CD14-positive monocyte (primary cell): ENCODE measurements around the gene OLFML1. TPM values are rescaled to one million over a fixed set of nuclear protein-coding genes. Genes with fewer than 3 reads are reported as not detected.

ENCODE experiments used
- DNase-seq, 3 donors: peaks; one replicate each; pipeline ENCODE4 v3.0.0-alpha.2; 2011 to 2022
- H2AFZ ChIP-seq: 2 replicates; pipeline ENCODE4 v1.6.0; 2012; ENCODE audit warnings: mild to moderate bottlenecking, low read depth, low read length, inconsistent platforms; ENCODE audit not compliant: insufficient read depth, poor library complexity, severe bottlenecking
- H3K27ac ChIP-seq, 2 donors: 1 replicate in 1 of 2; 2 replicates in 1 of 2; pipeline ENCODE4 v1.5.1; 2012 to 2013; ENCODE audit warnings: low read length in 2 of 2, control low read depth in 1 of 2, inconsistent platforms in 1 of 2, low read depth in 1 of 2, mild to moderate bottlenecking in 1 of 2
- H3K27me3 ChIP-seq, 2 donors: one replicate each; pipeline versions ENCODE4 v1.6.0 to v1.6.1; 2011 to 2013; ENCODE audit warnings: low read length in 2 of 2; ENCODE audit not compliant: control insufficient read depth in 2 of 2, insufficient read depth in 2 of 2
- H3K36me3 ChIP-seq, 2 donors: replicated peaks in 1 of 2; 1 replicate in 1 of 2; 2 replicates in 1 of 2; pipeline versions ENCODE4 v1.5.1 to v1.6.1; 2012 to 2013; ENCODE audit warnings: low read length in 2 of 2, control low read depth in 1 of 2, inconsistent platforms in 1 of 2, mild to moderate bottlenecking in 1 of 2; ENCODE audit not compliant: insufficient read depth in 2 of 2, control insufficient read depth in 1 of 2
- H3K4me1 ChIP-seq, 2 donors: 1 replicate in 1 of 2; 2 replicates in 1 of 2; pipeline versions ENCODE4 v1.5.1 to v1.6.1; 2012 to 2013; ENCODE audit warnings: low read length in 2 of 2, control low read depth in 1 of 2, inconsistent platforms in 1 of 2, mild to moderate bottlenecking in 1 of 2, moderate library complexity in 1 of 2; ENCODE audit not compliant: insufficient read depth in 2 of 2, control insufficient read depth in 1 of 2
- H3K4me2 ChIP-seq: replicated peaks from 2 replicates; pipeline ENCODE3; 2012; ENCODE audit warnings: low read length, moderate library complexity, mild to moderate bottlenecking; ENCODE audit not compliant: poor library complexity, severe bottlenecking; ENCODE audit errors: extremely low read depth
- H3K4me3 ChIP-seq, 3 experiments: fragments of 200-600 bp in 1 of 3; sonication (generic) in 1 of 3; replicated peaks in 1 of 3; 1 replicate in 2 of 3; 2 replicates in 1 of 3; pipeline ENCODE4 v1.5.1; 2011 to 2013; ENCODE audit warnings: low read length in 3 of 3, mild to moderate bottlenecking in 3 of 3, control low read depth in 2 of 3, low read depth in 2 of 3, inconsistent platforms in 1 of 3, moderate library complexity in 1 of 3
- H3K79me2 ChIP-seq: 2 replicates; pipeline ENCODE4 v1.6.0; 2012; ENCODE audit warnings: mild to moderate bottlenecking, control low read depth, inconsistent platforms, low read length, moderate library complexity; ENCODE audit not compliant: insufficient read depth
- H3K9ac ChIP-seq: 2 replicates; pipeline ENCODE4 v1.6.0; 2017; ENCODE audit warnings: low read length, mild to moderate bottlenecking; ENCODE audit not compliant: insufficient read depth, poor library complexity, severe bottlenecking
- H3K9me3 ChIP-seq, 2 donors: replicated peaks in 1 of 2; 1 replicate in 1 of 2; 2 replicates in 1 of 2; pipeline versions ENCODE4 v1.5.1 to v1.6.1; 2012 to 2013; ENCODE audit warnings: low read length in 2 of 2, control low read depth in 1 of 2; ENCODE audit not compliant: control insufficient read depth in 1 of 2, insufficient read depth in 1 of 2
- H4K20me1 ChIP-seq: 2 replicates; pipeline ENCODE4 v1.6.0; 2012; ENCODE audit warnings: mild to moderate bottlenecking, low read length, control low read depth, moderate library complexity; ENCODE audit not compliant: insufficient read depth
- H3K27ac Mint-ChIP-seq, 7 donors: one replicate each; pipeline ENCODE4 v1.8.0; 2020; ENCODE audit warnings: mild to moderate bottlenecking in 7 of 7, mixed read lengths in 7 of 7, moderate library complexity in 6 of 7, inconsistent platforms in 2 of 7
- H3K27me3 Mint-ChIP-seq, 3 donors: one replicate each; pipeline ENCODE4 v1.8.0; 2021 to 2022; ENCODE audit warnings: low read depth in 3 of 3, mild to moderate bottlenecking in 3 of 3, mixed read lengths in 3 of 3, moderate library complexity in 3 of 3, inconsistent platforms in 1 of 3
- H3K36me3 Mint-ChIP-seq, 2 donors: one replicate each; pipeline ENCODE4 v1.8.0; 2020; ENCODE audit warnings: mixed read lengths in 2 of 2, inconsistent platforms in 1 of 2, mild to moderate bottlenecking in 1 of 2
- H3K4me1 Mint-ChIP-seq: one replicate; pipeline ENCODE4 v1.8.0; 2020; ENCODE audit warnings: mild to moderate bottlenecking, mixed read lengths
- H3K4me3 Mint-ChIP-seq, 2 donors: one replicate each; pipeline ENCODE4 v1.8.0; 2020; ENCODE audit warnings: mild to moderate bottlenecking in 2 of 2, mixed read lengths in 2 of 2, moderate library complexity in 1 of 2
- H3K9me3 Mint-ChIP-seq, 7 donors: one replicate each; pipeline ENCODE4 v1.8.0; 2020 to 2022; ENCODE audit warnings: mixed read lengths in 7 of 7, mild to moderate bottlenecking in 6 of 7, moderate library complexity in 6 of 7, inconsistent platforms in 2 of 7
- WGBS: methylation state at CpG from one replicate; pipeline ENCODE4 v1.1.5; 2013; ENCODE audit warnings: missing lambda C conversion rate; ENCODE audit not compliant: insufficient coverage; 5-methylcytosine and 5-hydroxymethylcytosine counted together
- intact Hi-C, 2 donors: fragments of 100-400 bp; cut with micrococcal nuclease; formaldehyde crosslinking; loops; one replicate each; pipeline versions ENCODE4 v1.15.0 to v1.15.1; 2023
- polyA plus RNA-seq, 3 donors: library from polyadenylated mRNA; depleted of rRNA in 1 of 3; unstranded in 2 of 3; stranded (reverse) in 1 of 3; fragments of 300-500 nt in 2 of 3; fragments of >200 nt in 1 of 3; fragmentation: Illumina TruSeq in 2 of 3; gene quantifications; 1 replicate in 2 of 3; 2 replicates in 1 of 3; pipeline ENCODE4 v1.2.3, GENCODE V29; 2012 to 2021
- TF ChIP-seq, protein P1 (sequence below): fragments of 200-600 bp; IDR thresholded peaks from one replicate; pipeline ENCODE4 v1.8.0; 2022; ENCODE audit warnings: antibody characterized with exemption, mild to moderate bottlenecking

Gene OLFML1
- polyA plus RNA-seq, 3 donors, result 0.11 to 0.17 TPM; not detected in 1

DNA sequence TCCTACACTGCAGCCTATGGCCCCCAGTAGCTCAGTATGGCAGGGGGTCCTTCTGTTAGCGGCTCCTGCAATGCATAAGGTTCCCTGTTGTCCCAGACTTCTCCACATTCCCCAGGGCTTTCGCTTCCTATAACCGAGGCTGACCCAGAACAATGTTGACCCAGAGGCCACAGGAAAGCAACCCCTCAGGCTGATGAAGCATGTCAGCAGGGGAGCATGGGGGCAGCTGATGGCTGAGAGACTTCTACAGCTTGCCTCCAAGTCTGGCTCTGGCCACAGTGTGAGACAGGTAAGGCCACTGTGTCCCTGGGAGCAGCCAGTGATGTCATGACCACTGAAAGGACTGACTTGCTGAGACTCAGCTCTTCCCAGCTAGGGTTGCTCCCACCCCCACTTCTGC is 15.9 kb downstream of the OLFML1 start:
- Histone ChIP-seq H3K4me1 (peaks cover 26% of the 10 kb centered on the region in 2 donors), H3K79me2 (no peaks in the 10 kb centered on the region), H3K4me2 (no peak overlapping the region), H3K27me3 (no peaks in the 10 kb centered on the region), H2AFZ (no peak overlapping the region), H3K4me3 (no peak overlapping the region), H3K27ac (no peak overlapping the region), H3K9ac (no peak overlapping the region), H3K9me3 (no peaks in the 10 kb centered on the region), H4K20me1 (no peaks in the 10 kb centered on the region), H3K36me3 (peaks cover 0 to 5% of the 10 kb centered on the region in 2 donors)
- 88% methylated on average over 3 of the region's 3 CpGs for WGBS
- Mint-ChIP-seq H3K27me3 (peaks cover 0 to 5% (median 1%) of the 10 kb centered on the region in 3 donors), H3K27ac (no peak overlapping the region), H3K4me3 (no peak overlapping the region), H3K4me1 (peaks cover 22% of the 10 kb centered on the region), H3K36me3 (peaks cover 1 to 3% of the 10 kb centered on the region in 2 donors), H3K9me3 (no peaks in the 10 kb centered on the region)
- intact Hi-C loops, result no loop called here
- DNase-seq, result no peak
- TF ChIP-seq, protein P1, sequence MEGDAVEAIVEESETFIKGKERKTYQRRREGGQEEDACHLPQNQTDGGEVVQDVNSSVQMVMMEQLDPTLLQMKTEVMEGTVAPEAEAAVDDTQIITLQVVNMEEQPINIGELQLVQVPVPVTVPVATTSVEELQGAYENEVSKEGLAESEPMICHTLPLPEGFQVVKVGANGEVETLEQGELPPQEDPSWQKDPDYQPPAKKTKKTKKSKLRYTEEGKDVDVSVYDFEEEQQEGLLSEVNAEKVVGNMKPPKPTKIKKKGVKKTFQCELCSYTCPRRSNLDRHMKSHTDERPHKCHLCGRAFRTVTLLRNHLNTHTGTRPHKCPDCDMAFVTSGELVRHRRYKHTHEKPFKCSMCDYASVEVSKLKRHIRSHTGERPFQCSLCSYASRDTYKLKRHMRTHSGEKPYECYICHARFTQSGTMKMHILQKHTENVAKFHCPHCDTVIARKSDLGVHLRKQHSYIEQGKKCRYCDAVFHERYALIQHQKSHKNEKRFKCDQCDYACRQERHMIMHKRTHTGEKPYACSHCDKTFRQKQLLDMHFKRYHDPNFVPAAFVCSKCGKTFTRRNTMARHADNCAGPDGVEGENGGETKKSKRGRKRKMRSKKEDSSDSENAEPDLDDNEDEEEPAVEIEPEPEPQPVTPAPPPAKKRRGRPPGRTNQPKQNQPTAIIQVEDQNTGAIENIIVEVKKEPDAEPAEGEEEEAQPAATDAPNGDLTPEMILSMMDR, result no peak

DNA sequence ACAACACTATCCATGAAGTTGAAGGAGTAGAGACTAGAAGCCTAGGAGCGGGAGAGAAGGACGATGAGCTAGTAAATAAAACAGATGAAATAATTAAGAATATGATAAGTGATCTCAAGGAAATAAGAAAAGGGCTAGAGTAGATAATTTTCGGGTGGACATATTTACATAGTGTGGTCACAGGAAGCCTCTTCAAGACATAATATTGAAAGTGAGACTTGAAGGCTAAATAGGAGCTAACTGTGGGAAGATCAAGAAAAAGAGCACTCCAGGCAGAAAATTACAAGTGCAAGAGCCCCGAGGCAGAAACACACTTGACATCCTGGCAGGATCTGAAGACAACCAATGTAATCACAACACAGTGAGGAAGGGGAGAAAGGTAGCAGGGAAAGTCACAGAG is 16.6 kb downstream of the OLFML1 start:
- H3K9me3 Mint-ChIP-seq, result no peaks in the 10 kb centered on the region
- H3K36me3 Mint-ChIP-seq, result peaks cover 3 to 5% of the 10 kb centered on the region in 2 donors
- H3K4me1 Mint-ChIP-seq, result peaks cover 17% of the 10 kb centered on the region
- Histone ChIP-seq H2AFZ (no peak overlapping the region), H3K4me2 (no peak overlapping the region), H3K27ac (no peak overlapping the region), H3K36me3 (peaks cover 0 to 5% of the 10 kb centered on the region in 2 donors), H3K79me2 (no peaks in the 10 kb centered on the region), H3K9ac (no peak overlapping the region), H3K4me3 (no peak overlapping the region), H3K27me3 (no peaks in the 10 kb centered on the region), H3K9me3 (no peaks in the 10 kb centered on the region), H3K4me1 (peaks cover 20% of the 10 kb centered on the region in 2 donors), H4K20me1 (no peaks in the 10 kb centered on the region)
- H3K4me3 Mint-ChIP-seq, result no peak overlapping the region
- H3K27ac Mint-ChIP-seq, result no peak overlapping the region
- DNase-seq, result no peak
- no CpG with 5 or more reads among the region's 4 CpGs for WGBS
- intact Hi-C loops, result no loop called here
- TF ChIP-seq, protein P1, result no peak
- peaks cover 0 to 5% (median 1%) of the 10 kb centered on the region in 3 donors for H3K27me3 Mint-ChIP-seq
